GM12864 (cell line): ENCODE results near the gene WWOX.

ENCODE experiments used
- DNase-seq: peaks from one replicate; pipeline ENCODE4 v3.0.0-alpha.2; 2011; ENCODE audit warnings: low read depth
- H3K4me3 ChIP-seq: 2 replicates; pipeline ENCODE4 v1.5.1; 2011; ENCODE audit warnings: mild to moderate bottlenecking, low read depth, low read length, control low read depth
- CTCF ChIP-seq: IDR thresholded peaks from 2 replicates; pipeline ENCODE4 v1.5.1; 2011; ENCODE audit warnings: low read depth, mild to moderate bottlenecking, moderate library complexity, low read length, control low read depth, inconsistent platforms; ENCODE audit errors: missing control alignments

WWOX gene

DNA sequence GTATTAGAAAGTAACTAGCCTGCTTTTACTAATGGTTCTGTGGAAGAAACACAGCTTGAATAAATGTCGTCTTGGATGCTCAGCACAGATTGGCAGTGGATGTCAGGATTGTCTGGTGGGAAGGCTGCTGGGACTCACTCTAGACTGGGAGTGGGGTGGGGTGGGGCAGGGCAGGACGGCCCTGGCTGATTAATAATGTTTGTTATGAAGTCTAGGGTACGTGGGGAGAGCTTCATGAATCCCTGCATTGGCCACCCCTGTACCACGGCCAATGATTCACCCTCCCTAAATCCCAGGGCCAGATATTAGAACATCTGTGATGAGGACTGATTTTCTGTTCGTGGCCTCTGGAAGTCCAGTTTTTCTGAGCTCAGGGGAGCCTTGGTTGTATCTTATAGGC, 421.0 kb downstream of the WWOX start:
- H3K4me3 ChIP-seq = no peak overlapping the region
- no peak for DNase-seq
- no peak for TF ChIP-seq CTCF

GRCh38 chr16:78522327-78522726, 422.9 kb downstream of the WWOX start:
- TF ChIP-seq CTCF = no peak
- no peak for DNase-seq
- no peak overlapping the region for H3K4me3 ChIP-seq

GRCh38 chr16:78523212-78523985, 423.9 kb downstream of the WWOX start:
- no peak for TF ChIP-seq CTCF
- no peak overlapping the region for H3K4me3 ChIP-seq
- no peak for DNase-seq

GRCh38 chr16:78524066-78524595, 424.7 kb downstream of the WWOX start:
- H3K4me3 ChIP-seq = no peak overlapping the region
- DNase-seq = no peak
- TF ChIP-seq CTCF = no peak

- no peak overlapping the region for H3K4me3 ChIP-seq
- TF ChIP-seq CTCF = no peak
- DNase-seq = no peak
These were observed 428.8 kb downstream of the WWOX start for GRCh38 chr16:78528265-78528664.

GRCh38 chr16:78529881-78530280, 430.4 kb downstream of the WWOX start:
- no peak overlapping the region for H3K4me3 ChIP-seq
- DNase-seq = no peak
- no peak for TF ChIP-seq CTCF

- H3K4me3 ChIP-seq = no peak overlapping the region
- TF ChIP-seq CTCF = no peak
- DNase-seq = no peak
These were observed 430.8 kb downstream of the WWOX start for GRCh38 chr16:78530283-78530682.
